GM12892 (cell line): ENCODE measurements around the gene STK33. TPM values are rescaled to one million over a fixed set of nuclear protein-coding genes. Genes with fewer than 3 reads are reported as not detected.

Experiments used
- DNase-seq: peaks from one replicate; pipeline ENCODE4 v3.0.0; 2011; ENCODE audit not compliant: insufficient read length
- FAIRE-seq: peaks from 2 replicates; lab custom pipeline; 2011; peaks lifted over from hg19 to GRCh38; lab: Jason Lieb, UNC
- POLR2A ChIP-seq: IDR thresholded peaks from 2 replicates; pipeline ENCODE4 v1.6.1; 2011; ENCODE audit warnings: low read depth, low read length, control low read depth
- POLR2AphosphoS5 ChIP-seq: IDR thresholded peaks from 2 replicates; pipeline ENCODE4 v1.6.1; 2011; ENCODE audit warnings: low read depth, low read length, control low read depth
- TAF1 ChIP-seq: IDR thresholded peaks from 2 replicates; pipeline ENCODE4 v1.6.1; 2011; ENCODE audit warnings: low read depth, mild to moderate bottlenecking, control low read depth, low read length, borderline replicate concordance
- polyA plus RNA-seq: library from polyadenylated mRNA; unstranded; fragments of >200 nt; gene quantifications from one replicate; pipeline ENCODE4 v1.2.1, GENCODE V29; 2012; ENCODE audit warnings: missing spikeins, inconsistent platforms; ENCODE audit not compliant: missing spikeins

Gene STK33
- polyA plus RNA-seq = 16.2 TPM

DNA sequence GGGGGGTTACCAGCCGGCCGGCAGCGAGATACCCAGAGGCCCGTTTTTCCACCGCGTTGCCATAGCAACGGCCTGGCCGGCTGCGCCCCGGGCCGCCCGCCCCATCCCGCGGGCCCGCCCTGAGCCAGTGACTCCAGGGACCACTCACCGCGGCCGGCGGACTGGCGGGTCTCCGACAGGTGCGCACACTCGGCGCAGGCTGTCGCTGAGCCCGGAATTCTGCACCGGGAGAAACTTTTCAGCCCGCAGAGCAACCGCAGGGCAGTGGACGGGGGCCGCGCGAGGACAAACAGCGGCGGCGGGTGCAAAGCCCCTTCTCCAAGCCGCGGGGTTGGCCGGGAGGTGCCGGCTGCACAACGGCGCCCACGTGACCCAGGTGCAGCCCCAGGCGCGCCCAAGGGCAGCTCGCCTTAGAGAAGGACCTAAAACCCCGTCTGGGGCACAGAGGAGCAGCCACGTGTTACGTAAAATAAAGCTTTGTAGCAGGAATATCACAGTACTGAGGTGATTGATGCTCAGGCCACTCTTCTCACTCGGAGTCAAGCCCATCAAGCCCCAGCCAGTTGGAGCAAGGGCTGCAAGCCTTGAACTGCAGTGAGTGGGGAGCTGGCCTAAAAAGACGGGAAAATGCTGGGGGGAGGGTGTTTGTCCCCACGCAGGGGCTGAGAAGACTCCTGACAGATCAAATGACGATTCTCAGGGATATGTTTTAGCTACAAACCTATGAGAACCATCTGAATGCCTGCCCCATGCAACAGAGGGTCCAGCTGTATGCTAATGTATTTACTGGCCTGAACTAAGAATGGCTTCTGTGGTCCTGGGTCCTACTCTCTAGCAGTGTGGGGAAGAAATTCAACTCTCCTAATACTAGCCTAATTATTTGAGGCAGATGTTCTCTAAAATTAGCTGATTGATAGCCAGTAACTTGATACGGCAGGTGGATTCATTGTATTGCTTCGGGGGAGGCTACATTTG is at the start of gene STK33:
STK33 (minus strand) TSS at position 294 of the 975 bp plus-strand sequence. CDS start 119,323 bp downstream, outside the sequence.
- FAIRE-seq = peak; percentile 98
- peak; percentile 67; the same call in 1 of the 2 replicates for TF ChIP-seq POLR2A
- no peak for TF ChIP-seq TAF1
- peak; percentile 69 for TF ChIP-seq POLR2AphosphoS5
- peak; percentile 78 for DNase-seq

DNA sequence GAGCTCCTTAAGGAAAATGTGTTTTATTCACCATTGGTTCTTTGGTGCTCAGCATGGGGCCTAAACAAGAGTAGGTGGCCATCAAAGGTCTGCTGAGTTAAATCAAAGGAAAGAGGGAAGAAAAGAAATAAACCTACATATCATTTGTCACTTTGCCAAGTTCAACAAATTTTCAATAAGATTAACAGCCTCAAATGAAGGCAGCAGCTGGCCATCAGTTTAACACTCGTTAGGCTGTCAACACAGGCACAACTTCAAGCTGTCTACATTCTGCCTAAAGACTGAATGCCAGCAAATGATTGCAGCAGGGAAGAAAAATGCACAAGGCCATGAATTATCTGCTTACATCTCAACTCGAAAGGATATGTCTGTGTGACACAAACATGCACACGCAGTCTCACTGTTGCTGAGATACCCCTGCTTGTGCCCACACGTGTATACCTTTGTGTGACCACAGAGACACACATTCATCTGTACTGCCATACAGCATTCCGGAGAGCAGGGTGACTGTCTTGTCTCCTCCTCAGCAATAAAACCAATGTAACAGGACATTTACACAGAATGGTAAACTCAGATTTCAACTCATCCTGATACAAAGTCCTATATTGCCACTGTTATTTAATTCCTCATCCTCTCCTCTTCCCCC is 48.3 kb upstream of the STK33 start:
- peak; percentile 67 for FAIRE-seq
- no peak for DNase-seq
- TF ChIP-seq POLR2A = no peak
- TF ChIP-seq POLR2AphosphoS5 = no peak
- TF ChIP-seq TAF1 = no peak

DNA sequence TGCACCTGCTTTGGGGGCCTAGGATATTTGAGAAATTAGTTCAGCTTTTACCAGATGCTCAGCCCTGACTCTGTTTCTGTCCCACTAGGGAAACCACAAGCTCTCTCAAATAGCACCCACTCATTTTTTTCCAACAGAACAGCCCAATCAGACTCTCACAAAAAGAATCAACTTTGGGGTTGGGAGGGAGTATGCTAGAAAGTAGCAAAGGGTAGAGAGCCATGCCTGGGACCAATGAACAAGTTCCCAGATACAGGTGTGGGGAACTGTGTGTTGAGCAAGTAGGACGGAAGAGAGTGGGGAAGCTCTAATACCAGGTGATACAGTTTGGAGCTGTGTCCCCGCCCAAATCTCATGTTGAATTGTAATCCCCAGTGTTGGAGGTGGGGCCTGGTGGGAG is 47.3 kb upstream of the STK33 start:
- DNase-seq = no peak
- no peak for FAIRE-seq
- no peak for TF ChIP-seq POLR2AphosphoS5

DNA sequence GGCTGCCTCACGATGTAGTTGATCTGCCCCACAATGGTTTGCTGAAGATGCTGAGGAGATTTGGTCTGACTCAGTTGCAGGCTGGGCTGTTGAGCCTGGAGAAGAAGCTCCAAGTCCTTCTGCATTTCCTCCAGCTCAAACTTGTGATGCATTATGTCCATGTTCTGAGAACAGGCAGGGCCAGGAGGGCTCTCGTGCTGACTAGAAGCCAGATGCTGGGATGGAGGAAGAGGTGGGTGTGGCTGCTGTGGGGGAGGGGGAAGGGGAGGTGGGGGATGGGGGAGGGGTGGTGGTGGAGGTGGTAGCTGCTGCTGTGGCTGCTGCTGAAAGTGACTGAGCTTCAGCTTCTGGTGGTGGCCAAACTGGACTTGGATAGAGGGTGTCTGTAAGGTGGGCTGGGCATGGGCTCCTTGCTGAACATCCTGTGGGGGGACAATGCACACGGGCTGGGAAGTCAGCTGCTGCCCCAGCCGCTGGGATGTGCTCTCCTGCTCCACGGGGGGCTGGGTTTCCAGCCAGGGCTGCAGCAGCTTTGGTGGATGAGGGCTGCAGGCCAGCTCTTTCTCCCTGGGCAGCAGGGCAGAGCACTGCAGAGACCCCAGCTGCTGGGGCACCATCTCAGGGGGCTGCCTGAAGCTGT is 46.4 kb upstream of the STK33 start:
- TF ChIP-seq TAF1 (no peak), POLR2AphosphoS5 (no peak), POLR2A (no peak)
- no peak for DNase-seq
- no peak for FAIRE-seq

DNA sequence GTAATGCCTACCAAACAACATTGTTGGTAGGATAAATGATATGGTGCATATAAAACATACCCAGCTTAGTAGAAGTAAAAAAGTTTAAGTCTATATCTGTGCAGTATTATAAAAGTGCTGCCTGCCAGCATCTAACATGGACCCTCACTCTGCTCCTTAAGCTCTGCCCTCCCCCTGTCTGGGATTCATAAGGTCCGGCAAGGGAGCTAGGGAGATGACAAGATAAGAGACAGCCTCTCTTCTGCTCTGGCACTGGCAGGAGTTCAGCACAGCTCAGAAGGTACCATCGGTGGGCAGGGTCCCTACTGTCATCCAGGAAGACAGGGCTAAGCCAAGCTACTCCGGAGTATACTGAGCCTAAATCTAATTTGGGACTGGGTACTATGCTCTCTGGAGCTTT is 45.6 kb upstream of the STK33 start:
- FAIRE-seq (no peak), DNase-seq (no peak)
- TF ChIP-seq POLR2AphosphoS5 (no peak), POLR2A (no peak), TAF1 (no peak)

DNA sequence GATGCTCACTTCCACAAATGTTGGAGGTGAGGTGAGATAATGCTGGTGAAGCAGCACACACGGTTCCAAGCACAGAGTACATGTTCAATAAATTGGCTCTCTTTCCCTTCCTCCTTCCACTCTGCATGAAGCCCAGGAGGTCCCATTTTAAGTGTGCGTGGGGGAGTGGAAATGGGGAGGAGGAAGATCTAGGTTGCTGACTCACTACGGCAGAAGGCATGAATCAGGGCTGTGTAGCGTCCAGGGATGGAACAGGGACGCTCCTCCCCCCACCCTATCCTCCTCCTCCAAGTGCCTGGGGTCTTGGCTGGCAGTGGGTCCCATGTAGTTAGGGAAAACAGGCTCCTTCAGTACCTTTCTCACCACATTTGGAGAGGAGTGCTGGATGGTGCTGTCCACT is 44.3 kb upstream of the STK33 start:
- TF ChIP-seq TAF1 = no peak
- TF ChIP-seq POLR2AphosphoS5 = no peak
- no peak for TF ChIP-seq POLR2A

DNA sequence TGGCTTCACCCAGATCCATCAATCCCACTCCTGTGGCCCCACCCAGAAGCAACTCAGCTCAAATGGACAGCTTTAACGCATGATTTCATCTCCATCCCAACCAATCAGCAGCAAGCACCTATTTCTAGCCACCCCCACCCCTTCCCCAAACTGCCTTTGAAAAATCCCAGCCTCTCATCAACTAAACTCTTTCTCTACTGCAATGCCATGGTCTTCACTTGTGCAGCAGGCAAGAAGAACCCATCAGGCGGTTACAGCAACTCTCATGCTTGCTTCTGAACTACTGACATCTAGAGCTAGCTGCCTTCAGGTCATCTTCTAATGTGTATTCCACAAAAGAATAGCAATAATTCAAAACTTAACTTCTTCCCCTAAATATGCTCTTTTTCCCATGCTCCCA is 42.1 kb upstream of the STK33 start:
- FAIRE-seq (no peak), DNase-seq (no peak)
- TF ChIP-seq TAF1 (no peak), POLR2A (no peak), POLR2AphosphoS5 (no peak)

More for the DNA sequence above, 44.3 kb upstream of the STK33 start:
- DNase-seq (no peak), FAIRE-seq (no peak)

DNA sequence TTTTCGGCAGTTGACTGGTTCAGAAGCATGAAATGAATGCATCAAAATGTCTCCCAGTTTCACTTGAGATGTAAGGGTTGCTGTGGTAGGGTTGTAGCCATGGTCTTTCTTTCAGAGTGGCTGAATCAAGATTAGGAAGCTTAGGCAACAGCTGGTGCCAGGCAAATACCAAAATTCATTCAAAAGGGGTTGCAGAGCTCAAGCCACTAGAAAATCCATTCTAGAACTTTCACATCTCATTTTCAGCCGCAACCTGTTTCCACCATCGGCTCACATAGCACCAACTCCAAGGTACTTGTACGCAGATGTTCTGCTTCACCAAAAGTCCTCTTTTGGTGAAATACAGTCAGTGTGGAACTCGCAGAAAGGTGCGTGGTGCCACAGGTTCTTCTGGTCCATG is 40.5 kb upstream of the STK33 start:
- FAIRE-seq = no peak
- DNase-seq = no peak
- no peak for TF ChIP-seq POLR2AphosphoS5
- TF ChIP-seq POLR2A = no peak
- no peak for TF ChIP-seq TAF1

DNA sequence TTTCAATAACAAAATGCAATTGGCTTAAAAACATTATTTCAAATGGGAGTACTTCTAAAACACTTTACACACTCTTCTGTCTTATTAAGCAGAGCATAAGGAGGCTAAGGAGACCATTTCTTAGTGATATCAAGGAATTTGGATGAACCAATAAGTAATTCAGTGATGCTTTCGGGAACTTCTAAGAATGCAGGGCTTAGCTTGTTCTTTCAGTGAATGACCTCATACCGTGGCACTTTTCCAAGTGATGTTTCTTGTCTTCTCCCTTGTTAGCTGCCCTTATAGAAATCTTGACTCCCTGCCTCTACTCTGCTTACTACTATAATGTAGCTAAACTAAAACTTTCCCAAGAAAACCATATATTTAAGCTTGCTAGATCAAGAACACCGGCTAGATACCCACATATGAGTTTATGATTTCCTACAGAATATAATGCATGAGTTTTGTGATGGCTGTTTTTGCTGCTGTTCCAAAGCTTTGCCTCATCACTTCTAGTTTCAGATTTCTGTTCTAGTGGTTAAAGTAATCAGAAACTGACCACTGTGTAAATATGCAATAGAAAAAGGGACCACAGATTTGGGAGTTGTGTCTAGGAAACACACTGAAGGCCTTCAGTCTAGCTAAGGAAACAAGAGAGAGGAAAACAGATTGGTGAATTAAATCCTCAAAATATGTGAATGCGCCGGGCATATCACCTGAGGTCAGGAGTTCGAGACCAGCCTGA is 37.5 kb upstream of the STK33 start:
- TF ChIP-seq POLR2A (no peak), POLR2AphosphoS5 (no peak), TAF1 (no peak)
- FAIRE-seq (no peak), DNase-seq (no peak)

DNA sequence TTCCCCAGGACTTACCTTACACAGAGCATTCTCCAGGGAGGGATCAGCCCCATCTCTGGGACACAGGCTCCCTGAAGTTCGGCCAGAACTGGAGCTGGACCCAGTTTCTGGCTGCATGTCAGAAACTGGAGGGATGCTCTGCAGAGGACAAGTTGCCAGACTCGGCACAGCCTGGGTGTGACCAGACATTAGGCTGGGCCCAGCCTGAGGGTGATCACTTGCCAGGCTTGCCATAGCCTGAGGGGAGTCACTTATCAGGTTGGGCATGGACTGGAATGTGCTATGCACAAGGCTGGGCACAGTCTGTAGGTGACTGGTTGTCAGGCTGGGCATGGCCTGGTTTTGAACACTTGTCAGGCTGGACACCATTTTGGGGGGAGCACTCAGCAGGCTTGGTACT is 30.7 kb upstream of the STK33 start:
- DNase-seq (no peak), FAIRE-seq (no peak)
- TF ChIP-seq TAF1 = no peak
- no peak for TF ChIP-seq POLR2AphosphoS5
- TF ChIP-seq POLR2A = no peak

DNA sequence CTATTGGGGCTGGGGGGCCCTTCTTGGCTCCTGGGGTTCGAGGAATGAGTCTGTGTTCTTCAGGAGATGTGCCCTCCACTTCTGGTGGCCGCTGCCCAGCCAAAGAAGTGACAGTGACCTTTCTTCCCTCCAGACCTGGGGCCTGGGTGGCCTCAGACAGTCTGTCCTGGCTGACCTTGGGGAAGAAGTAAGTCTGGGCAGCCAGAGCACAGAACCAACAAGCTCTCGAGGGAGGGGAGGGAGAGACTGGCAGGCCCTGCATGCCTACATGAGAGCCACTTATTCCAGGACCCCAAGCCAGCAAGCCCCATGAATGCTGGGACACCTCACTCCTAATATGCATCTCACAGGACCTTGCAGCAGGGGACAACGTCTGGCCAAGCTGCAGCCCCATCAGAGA is 27.1 kb upstream of the STK33 start:
- no peak for DNase-seq
- TF ChIP-seq TAF1 = no peak
- no peak for FAIRE-seq
